ENCODE measurements around the gene FURIN.

FURIN gene

DNA sequence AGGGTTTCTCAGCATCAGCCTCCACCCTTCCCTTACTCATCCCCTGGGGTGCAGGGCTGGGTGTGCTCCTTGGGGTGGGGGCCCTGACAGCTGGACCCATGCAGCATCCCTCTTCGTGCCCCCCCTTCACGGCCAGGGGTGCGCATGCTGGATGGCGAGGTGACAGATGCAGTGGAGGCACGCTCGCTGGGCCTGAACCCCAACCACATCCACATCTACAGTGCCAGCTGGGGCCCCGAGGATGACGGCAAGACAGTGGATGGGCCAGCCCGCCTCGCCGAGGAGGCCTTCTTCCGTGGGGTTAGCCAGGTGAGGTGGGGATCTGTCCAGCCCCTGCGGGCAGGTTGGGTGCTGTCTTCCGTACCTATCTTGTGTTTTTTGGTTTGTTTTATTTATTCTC, 9.6 kb downstream of the FURIN start:
- in situ Hi-C loops (cut with HindIII; ENCODE audit: low sequenced_read_pairs), result no loop called here
- H3K4me3 ChIP-seq (ENCODE audit: low read depth, low read length), result no peak overlapping the region
- TF ChIP-seq, protein P1, sequence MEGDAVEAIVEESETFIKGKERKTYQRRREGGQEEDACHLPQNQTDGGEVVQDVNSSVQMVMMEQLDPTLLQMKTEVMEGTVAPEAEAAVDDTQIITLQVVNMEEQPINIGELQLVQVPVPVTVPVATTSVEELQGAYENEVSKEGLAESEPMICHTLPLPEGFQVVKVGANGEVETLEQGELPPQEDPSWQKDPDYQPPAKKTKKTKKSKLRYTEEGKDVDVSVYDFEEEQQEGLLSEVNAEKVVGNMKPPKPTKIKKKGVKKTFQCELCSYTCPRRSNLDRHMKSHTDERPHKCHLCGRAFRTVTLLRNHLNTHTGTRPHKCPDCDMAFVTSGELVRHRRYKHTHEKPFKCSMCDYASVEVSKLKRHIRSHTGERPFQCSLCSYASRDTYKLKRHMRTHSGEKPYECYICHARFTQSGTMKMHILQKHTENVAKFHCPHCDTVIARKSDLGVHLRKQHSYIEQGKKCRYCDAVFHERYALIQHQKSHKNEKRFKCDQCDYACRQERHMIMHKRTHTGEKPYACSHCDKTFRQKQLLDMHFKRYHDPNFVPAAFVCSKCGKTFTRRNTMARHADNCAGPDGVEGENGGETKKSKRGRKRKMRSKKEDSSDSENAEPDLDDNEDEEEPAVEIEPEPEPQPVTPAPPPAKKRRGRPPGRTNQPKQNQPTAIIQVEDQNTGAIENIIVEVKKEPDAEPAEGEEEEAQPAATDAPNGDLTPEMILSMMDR (IDR thresholded peaks at IDR 0.05; ENCODE audit: low read depth, low read length), result no peak
- DNase-seq (ENCODE audit: low read depth, low spot score), result no peak

DNA sequence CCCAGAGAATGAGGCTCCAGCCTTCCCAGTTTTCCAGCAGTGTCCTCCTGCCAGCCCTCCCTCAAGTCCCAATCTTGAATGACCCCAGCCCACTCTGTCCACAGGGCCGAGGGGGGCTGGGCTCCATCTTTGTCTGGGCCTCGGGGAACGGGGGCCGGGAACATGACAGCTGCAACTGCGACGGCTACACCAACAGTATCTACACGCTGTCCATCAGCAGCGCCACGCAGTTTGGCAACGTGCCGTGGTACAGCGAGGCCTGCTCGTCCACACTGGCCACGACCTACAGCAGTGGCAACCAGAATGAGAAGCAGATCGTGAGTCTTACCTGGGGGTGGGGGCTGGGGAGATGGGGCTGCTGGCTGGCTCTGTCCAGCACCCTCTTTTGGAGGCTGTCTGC, 10.3 kb downstream of the FURIN start:
- in situ Hi-C loops (cut with HindIII; ENCODE audit: low sequenced_read_pairs), result no loop called here

DNA sequence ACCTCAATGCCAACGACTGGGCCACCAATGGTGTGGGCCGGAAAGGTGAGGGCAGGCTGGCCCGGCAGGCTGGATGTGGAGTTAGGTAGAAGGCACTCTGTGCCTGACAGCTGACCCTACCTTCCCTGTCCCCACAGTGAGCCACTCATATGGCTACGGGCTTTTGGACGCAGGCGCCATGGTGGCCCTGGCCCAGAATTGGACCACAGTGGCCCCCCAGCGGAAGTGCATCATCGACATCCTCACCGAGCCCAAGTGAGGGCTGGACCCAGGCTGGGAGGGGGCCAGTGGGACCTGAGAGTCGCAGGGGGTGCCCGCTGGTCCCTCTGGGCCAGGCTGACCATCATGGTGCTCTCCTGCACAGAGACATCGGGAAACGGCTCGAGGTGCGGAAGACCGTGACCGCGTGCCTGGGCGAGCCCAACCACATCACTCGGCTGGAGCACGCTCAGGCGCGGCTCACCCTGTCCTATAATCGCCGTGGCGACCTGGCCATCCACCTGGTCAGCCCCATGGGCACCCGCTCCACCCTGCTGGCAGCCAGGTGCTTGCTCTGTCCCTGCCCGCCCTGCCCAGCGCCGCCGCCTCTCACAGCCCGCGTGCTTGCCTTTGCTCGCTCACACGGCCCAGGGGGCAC, 11.5 kb downstream of the FURIN start:
- DNase-seq (ENCODE audit: low read depth, low spot score), result no peak
- TF ChIP-seq, protein P1 (IDR thresholded peaks at IDR 0.05; ENCODE audit: low read depth, low read length), result no peak
- in situ Hi-C loops (cut with HindIII; ENCODE audit: low sequenced_read_pairs), result no loop called here
- no peak overlapping the region for H3K4me3 ChIP-seq (ENCODE audit: low read depth, low read length)

More for the DNA sequence above, 10.3 kb downstream of the FURIN start:
- no peak overlapping the region for H3K4me3 ChIP-seq (ENCODE audit: low read depth, low read length)
- TF ChIP-seq, protein P1 (IDR thresholded peaks at IDR 0.05; ENCODE audit: low read depth, low read length), result no peak
- DNase-seq (ENCODE audit: low read depth, low spot score), result no peak

DNA sequence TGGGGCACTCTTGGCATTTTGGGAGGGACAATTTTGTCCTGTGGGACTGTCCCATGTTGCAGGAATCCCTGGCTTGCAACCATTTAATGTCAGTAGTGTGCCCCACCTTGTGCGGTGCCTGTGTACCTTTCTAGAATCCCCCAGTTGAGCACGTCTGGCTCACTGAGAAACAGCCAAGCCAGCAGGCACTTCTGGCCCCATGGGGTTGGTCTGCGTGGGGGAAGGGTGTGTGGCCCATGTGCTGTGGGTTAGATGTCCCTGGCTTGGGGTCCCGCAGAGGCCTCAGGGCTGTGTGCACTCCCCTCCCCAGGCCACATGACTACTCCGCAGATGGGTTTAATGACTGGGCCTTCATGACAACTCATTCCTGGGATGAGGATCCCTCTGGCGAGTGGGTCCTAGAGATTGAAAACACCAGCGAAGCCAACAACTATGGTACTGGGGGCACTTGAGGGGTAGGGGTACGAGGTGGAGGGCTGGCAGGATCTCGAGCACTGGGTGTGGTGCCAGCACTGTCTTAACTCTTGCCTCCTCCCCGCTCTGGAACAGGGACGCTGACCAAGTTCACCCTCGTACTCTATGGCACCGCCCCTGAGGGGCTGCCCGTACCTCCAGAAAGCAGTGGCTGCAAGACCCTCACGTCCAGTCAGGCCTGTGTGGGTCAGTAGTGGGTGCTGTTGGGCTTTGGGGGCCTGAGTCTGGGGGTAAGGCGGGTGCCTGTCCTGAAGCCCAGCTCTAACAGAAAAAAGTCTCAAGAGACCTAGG, 12.2 kb downstream of the FURIN start:
- in situ Hi-C loops (cut with HindIII; ENCODE audit: low sequenced_read_pairs), result no loop called here
- TF ChIP-seq, protein P1 (IDR thresholded peaks at IDR 0.05; ENCODE audit: low read depth, low read length), result no peak
- no peak for DNase-seq (ENCODE audit: low read depth, low spot score)

DNA sequence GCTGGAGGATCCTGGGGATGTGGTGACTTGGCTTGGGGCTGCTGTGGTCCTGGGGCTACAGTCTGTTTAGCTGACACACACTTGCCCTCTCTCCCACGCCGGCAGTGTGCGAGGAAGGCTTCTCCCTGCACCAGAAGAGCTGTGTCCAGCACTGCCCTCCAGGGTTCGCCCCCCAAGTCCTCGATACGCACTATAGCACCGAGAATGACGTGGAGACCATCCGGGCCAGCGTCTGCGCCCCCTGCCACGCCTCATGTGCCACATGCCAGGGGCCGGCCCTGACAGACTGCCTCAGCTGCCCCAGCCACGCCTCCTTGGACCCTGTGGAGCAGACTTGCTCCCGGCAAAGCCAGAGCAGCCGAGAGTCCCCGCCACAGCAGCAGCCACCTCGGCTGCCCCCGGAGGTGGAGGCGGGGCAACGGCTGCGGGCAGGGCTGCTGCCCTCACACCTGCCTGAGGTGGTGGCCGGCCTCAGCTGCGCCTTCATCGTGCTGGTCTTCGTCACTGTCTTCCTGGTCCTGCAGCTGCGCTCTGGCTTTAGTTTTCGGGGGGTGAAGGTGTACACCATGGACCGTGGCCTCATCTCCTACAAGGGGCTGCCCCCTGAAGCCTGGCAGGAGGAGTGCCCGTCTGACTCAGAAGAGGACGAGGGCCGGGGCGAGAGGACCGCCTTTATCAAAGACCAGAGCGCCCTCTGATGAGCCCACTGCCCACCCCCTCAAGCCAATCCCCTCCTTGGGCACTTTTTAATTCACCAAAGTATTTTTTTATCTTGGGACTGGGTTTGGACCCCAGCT, 13.0 kb downstream of the FURIN start:
- in situ Hi-C loops (cut with HindIII; ENCODE audit: low sequenced_read_pairs), result no loop called here
- no peak for DNase-seq (ENCODE audit: low read depth, low spot score)
- no peak overlapping the region for H3K4me3 ChIP-seq (ENCODE audit: low read depth, low read length)
- TF ChIP-seq, protein P1 (IDR thresholded peaks at IDR 0.05; ENCODE audit: low read depth, low read length), result no peak

More for the DNA sequence above, 12.2 kb downstream of the FURIN start:
- H3K4me3 ChIP-seq (ENCODE audit: low read depth, low read length), result no peak overlapping the region

DNA sequence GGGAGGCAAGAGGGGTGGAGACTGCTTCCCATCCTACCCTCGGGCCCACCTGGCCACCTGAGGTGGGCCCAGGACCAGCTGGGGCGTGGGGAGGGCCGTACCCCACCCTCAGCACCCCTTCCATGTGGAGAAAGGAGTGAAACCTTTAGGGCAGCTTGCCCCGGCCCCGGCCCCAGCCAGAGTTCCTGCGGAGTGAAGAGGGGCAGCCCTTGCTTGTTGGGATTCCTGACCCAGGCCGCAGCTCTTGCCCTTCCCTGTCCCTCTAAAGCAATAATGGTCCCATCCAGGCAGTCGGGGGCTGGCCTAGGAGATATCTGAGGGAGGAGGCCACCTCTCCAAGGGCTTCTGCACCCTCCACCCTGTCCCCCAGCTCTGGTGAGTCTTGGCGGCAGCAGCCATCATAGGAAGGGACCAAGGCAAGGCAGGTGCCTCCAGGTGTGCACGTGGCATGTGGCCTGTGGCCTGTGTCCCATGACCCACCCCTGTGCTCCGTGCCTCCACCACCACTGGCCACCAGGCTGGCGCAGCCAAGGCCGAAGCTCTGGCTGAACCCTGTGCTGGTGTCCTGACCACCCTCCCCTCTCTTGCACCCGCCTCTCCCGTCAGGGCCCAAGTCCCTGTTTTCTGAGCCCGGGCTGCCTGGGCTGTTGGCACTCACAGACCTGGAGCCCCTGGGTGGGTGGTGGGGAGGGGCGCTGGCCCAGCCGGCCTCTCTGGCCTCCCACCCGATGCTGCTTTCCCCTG, 13.8 kb downstream of the FURIN start:
- H3K4me3 ChIP-seq (ENCODE audit: low read depth, low read length), result no peak overlapping the region
- in situ Hi-C loops (cut with HindIII; ENCODE audit: low sequenced_read_pairs), result no loop called here
- TF ChIP-seq, protein P1 (IDR thresholded peaks at IDR 0.05; ENCODE audit: low read depth, low read length), result no peak
- DNase-seq (ENCODE audit: low read depth, low spot score), result no peak

Measured in astrocyte of the spinal cord (primary cell).